Hepatocyte (in vitro differentiated cells): ENCODE measurements around the gene PERP. TPM values are rescaled to one million over a fixed set of nuclear protein-coding genes. Genes with fewer than 3 reads are reported as not detected.

Source experiments
- DNase-seq: peaks from one replicate; pipeline ENCODE4 v3.0.0-alpha.2; 2016; ENCODE audit warnings: low spot score
- H2AFZ ChIP-seq: fragments of 200-600 bp; sonication (generic); 2 replicates; pipeline ENCODE4 v1.6.0; 2016; ENCODE audit warnings: antibody characterized with exemption, mild to moderate bottlenecking
- H3K27ac ChIP-seq: fragments of 200-600 bp; sonication (generic); 2 replicates; pipeline ENCODE4 v1.5.1; 2016; ENCODE audit warnings: mild to moderate bottlenecking
- H3K27me3 ChIP-seq: fragments of 200-600 bp; sonication (generic); 2 replicates; pipeline ENCODE4 v1.6.1; 2016
- H3K36me3 ChIP-seq: fragments of 200-600 bp; sonication (generic); replicated peaks from 2 replicates; pipeline ENCODE4 v1.5.1; 2016; ENCODE audit warnings: low read depth; ENCODE audit not compliant: insufficient read depth
- H3K4me1 ChIP-seq: fragments of 200-600 bp; sonication (generic); 2 replicates; pipeline ENCODE4 v1.5.1; 2016; ENCODE audit warnings: mild to moderate bottlenecking, moderate library complexity; ENCODE audit not compliant: insufficient read depth
- H3K4me2 ChIP-seq: fragments of 200-600 bp; sonication (generic); 2 replicates; pipeline ENCODE4 v1.6.0; 2016
- H3K4me3 ChIP-seq: fragments of 200-600 bp; sonication (generic); 2 replicates; pipeline ENCODE4 v1.5.1; 2016; ENCODE audit warnings: mild to moderate bottlenecking
- H3K79me2 ChIP-seq: fragments of 200-600 bp; sonication (generic); 2 replicates; pipeline ENCODE4 v1.6.0; 2017; ENCODE audit warnings: mild to moderate bottlenecking
- H3K9me2 ChIP-seq: fragments of 200-600 bp; sonication (generic); replicated peaks from 2 replicates; pipeline ENCODE4 v1.6.0; 2017; ENCODE audit warnings: mild to moderate bottlenecking; ENCODE audit not compliant: insufficient read depth
- H3K9me3 ChIP-seq: fragments of 200-600 bp; sonication (generic); 2 replicates; pipeline ENCODE4 v1.5.1; 2016; ENCODE audit warnings: low read depth, mild to moderate bottlenecking
- H4K20me1 ChIP-seq: fragments of 200-600 bp; sonication (generic); 2 replicates; pipeline ENCODE4 v1.6.0; 2016; ENCODE audit warnings: mild to moderate bottlenecking; ENCODE audit not compliant: insufficient read depth, poor library complexity, severe bottlenecking
- CTCF ChIP-seq: fragments of 200-600 bp; sonication (generic); IDR thresholded peaks from 2 replicates; pipeline ENCODE4 v1.5.1; 2016; ENCODE audit warnings: antibody characterized with exemption, mild to moderate bottlenecking; ENCODE audit not compliant: poor library complexity
- EZH2 ChIP-seq: fragments of 200-600 bp; sonication (generic); IDR thresholded peaks from 2 replicates; pipeline ENCODE4 v1.6.1; 2016; ENCODE audit warnings: antibody characterized with exemption, mild to moderate bottlenecking, borderline replicate concordance
- EZH2phosphoT487 ChIP-seq: fragments of 200-600 bp; sonication (generic); IDR thresholded peaks from one replicate; pipeline ENCODE4 v1.6.1; 2018; ENCODE audit warnings: antibody characterized with exemption, mild to moderate bottlenecking, low read depth, moderate library complexity; ENCODE audit not compliant: unreplicated experiment, severe bottlenecking
- WGBS: methylation state at CpG from one replicate; pipeline ENCODE4 v1.1.6; 2016; ENCODE audit warnings: low lambda C conversion rate; ENCODE audit errors: missing lambda C conversion rate; 5-methylcytosine and 5-hydroxymethylcytosine counted together
- polyA plus RNA-seq: library from polyadenylated mRNA; unstranded; fragments of >200 nt; fragmentation: Nextera tagmentation; extraction: Ambion mirVana; gene quantifications from 2 replicates; pipeline ENCODE4 v1.2.1, GENCODE V29; 2016
- total RNA-seq: library from RNA; depleted of rRNA; stranded (reverse); fragments of >200 nt; gene quantifications from 2 replicates; pipeline ENCODE4 v1.2.3, GENCODE V29; 2014

Gene PERP
- total and polyA plus RNA-seq, 2 experiments from 2014 or later = 85.2 to 104 TPM

- Histone ChIP-seq H3K4me3 (no peak overlapping the region), H3K4me2 (no peak overlapping the region), H3K9me3 (no peaks in the 10 kb centered on the region), H3K27ac (no peak overlapping the region), H4K20me1 (no peaks in the 10 kb centered on the region), H3K4me1 (no peaks in the 10 kb centered on the region), H2AFZ (no peak overlapping the region), H3K36me3 (no peaks in the 10 kb centered on the region), H3K9me2 (no peaks in the 10 kb centered on the region), H3K27me3 (no peaks in the 10 kb centered on the region), H3K79me2 (no peaks in the 10 kb centered on the region)
- WGBS = 90% methylated on average over 2 of the region's 2 CpGs
- DNase-seq = no peak
- TF ChIP-seq CTCF (no peak), EZH2 (no peak), EZH2phosphoT487 (no peak)
Measured at GRCh38 chr6:138063726-138064125, 43.5 kb downstream of the PERP start.

- DNase-seq = no peak
- Histone ChIP-seq H3K4me2 (no peak overlapping the region), H3K36me3 (no peaks in the 10 kb centered on the region), H3K4me3 (no peak overlapping the region), H3K9me3 (no peaks in the 10 kb centered on the region), H3K27ac (no peak overlapping the region), H3K4me1 (no peaks in the 10 kb centered on the region), H4K20me1 (no peaks in the 10 kb centered on the region), H3K27me3 (no peaks in the 10 kb centered on the region), H2AFZ (no peak overlapping the region), H3K9me2 (no peaks in the 10 kb centered on the region), H3K79me2 (no peaks in the 10 kb centered on the region)
- 69% methylated on average over 1 of the region's 1 CpG for WGBS
- no peak for TF ChIP-seq EZH2phosphoT487
- TF ChIP-seq EZH2 = no peak
- no peak for TF ChIP-seq CTCF
Measured at GRCh38 chr6:138054982-138055381, 52.2 kb downstream of the PERP start.

GRCh38 chr6:138052783-138053182, 54.4 kb downstream of the PERP start:
- DNase-seq = no peak
- Histone ChIP-seq H3K4me3 (no peak overlapping the region), H3K27me3 (no peaks in the 10 kb centered on the region), H3K36me3 (no peaks in the 10 kb centered on the region), H3K4me1 (no peaks in the 10 kb centered on the region), H3K9me2 (no peaks in the 10 kb centered on the region), H2AFZ (no peak overlapping the region), H3K79me2 (no peaks in the 10 kb centered on the region), H4K20me1 (no peaks in the 10 kb centered on the region), H3K4me2 (no peak overlapping the region), H3K27ac (no peak overlapping the region), H3K9me3 (no peaks in the 10 kb centered on the region)
- TF ChIP-seq EZH2phosphoT487 = no peak
- TF ChIP-seq EZH2 = no peak
- no peak for TF ChIP-seq CTCF
- WGBS = 63% methylated on average over 3 of the region's 3 CpGs

- Histone ChIP-seq H2AFZ (no peak overlapping the region), H3K79me2 (no peaks in the 10 kb centered on the region), H3K27me3 (no peaks in the 10 kb centered on the region), H3K4me2 (no peak overlapping the region), H4K20me1 (no peaks in the 10 kb centered on the region), H3K4me1 (no peaks in the 10 kb centered on the region), H3K27ac (no peak overlapping the region), H3K9me2 (no peaks in the 10 kb centered on the region), H3K36me3 (no peaks in the 10 kb centered on the region), H3K4me3 (no peak overlapping the region), H3K9me3 (no peaks in the 10 kb centered on the region)
- WGBS = 87% methylated on average over 1 of the region's 1 CpG
- DNase-seq = no peak
- TF ChIP-seq CTCF = no peak
- TF ChIP-seq EZH2phosphoT487 = no peak
- no peak for TF ChIP-seq EZH2
Measured at GRCh38 chr6:138044972-138045371, 62.2 kb downstream of the PERP start.
